Measurements from ENCODE around the gene DNAH17. TPM values are rescaled to one million over a fixed set of nuclear protein-coding genes. Genes with fewer than 3 reads are reported as not detected.

The DNAH17 gene
- total RNA-seq, 1 donor, result not detected

DNA sequence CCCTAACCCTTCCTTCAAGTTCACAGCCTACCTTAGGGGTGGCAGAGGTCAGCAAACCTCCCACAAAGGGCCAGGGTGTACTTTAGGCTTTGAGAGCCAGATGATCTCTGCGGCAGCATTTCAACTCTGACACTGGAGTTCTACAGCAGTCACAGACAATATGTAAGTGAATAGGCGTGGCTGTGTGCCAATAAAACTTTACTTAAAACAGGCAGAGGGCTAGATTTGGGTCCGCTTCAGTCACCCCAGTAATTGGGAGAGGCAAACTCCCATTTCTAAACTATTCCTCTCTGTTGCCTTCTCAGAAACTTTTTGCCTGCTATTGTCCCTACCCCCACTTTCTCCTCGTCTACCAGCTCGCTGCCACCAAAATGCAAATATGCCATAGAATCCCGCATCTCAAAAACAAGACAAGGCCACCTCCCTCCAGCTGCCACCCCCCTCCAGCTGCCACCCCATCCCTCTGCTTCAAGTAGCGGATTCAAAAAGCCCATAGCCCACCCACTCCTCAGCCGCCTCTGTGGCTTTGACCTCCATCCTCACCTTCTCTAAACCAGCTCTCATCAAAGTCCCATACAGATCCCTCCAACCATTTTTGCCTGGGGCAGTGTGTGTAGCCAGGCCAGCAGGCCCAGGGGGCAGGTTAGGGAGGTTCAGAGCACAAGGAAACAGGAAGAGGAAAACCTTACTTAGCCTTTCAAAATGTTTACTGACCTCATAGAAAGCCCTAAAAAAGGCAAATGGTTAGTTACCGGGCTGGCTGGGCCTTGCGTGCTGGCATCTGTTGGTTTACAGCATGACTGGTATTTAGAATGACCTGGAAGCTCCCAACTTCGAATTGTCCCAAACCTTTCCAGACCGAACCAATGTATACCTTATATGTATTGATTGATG lies 19.9 kb upstream of the DNAH17 start:
- H3K4me3 ChIP-seq (ENCODE audit: low read depth, low read length), result no peak overlapping the region
- TF ChIP-seq, protein P1, sequence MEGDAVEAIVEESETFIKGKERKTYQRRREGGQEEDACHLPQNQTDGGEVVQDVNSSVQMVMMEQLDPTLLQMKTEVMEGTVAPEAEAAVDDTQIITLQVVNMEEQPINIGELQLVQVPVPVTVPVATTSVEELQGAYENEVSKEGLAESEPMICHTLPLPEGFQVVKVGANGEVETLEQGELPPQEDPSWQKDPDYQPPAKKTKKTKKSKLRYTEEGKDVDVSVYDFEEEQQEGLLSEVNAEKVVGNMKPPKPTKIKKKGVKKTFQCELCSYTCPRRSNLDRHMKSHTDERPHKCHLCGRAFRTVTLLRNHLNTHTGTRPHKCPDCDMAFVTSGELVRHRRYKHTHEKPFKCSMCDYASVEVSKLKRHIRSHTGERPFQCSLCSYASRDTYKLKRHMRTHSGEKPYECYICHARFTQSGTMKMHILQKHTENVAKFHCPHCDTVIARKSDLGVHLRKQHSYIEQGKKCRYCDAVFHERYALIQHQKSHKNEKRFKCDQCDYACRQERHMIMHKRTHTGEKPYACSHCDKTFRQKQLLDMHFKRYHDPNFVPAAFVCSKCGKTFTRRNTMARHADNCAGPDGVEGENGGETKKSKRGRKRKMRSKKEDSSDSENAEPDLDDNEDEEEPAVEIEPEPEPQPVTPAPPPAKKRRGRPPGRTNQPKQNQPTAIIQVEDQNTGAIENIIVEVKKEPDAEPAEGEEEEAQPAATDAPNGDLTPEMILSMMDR (IDR thresholded peaks at IDR 0.05; ENCODE audit: insufficient read depth, low read depth, low read length), result no peak
- DNase-seq (ENCODE audit: low read depth), result no peak

DNA sequence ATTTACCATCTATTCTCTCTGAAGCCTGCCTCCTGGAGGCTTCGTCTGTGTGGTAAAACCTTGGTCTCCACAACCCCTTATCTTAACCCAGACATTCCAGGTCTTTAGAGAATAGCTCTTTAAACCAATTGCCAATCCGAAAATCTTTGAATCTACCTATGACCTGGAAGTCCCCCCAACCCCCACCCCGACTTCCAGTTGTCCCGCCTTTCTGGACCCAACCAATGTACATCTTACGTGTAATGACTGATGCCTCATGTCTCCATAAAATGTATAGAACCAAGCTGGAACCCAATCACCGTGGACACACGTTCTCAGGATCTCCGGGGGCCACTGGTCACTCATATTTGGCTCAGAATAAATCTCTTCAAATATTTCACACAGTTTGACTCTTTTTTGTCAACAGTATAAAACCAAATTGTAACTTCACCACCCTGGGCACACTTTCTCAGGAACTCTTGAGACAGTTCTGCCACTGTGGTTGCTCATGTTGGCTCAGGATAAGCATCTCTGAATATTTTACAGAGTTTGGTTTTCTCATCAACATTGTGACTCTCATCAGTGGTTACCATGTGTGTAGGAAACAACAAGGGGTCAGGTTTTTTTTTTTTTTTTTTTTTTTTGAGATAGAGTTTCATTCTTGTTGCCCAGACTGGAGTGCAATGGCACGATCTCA lies 18.1 kb upstream of the DNAH17 start:
- no peak for DNase-seq (ENCODE audit: low read depth)
- H3K4me3 ChIP-seq (ENCODE audit: low read depth, low read length), result no peak overlapping the region
- TF ChIP-seq, protein P1 (IDR thresholded peaks at IDR 0.05; ENCODE audit: insufficient read depth, low read depth, low read length), result no peak

DNA sequence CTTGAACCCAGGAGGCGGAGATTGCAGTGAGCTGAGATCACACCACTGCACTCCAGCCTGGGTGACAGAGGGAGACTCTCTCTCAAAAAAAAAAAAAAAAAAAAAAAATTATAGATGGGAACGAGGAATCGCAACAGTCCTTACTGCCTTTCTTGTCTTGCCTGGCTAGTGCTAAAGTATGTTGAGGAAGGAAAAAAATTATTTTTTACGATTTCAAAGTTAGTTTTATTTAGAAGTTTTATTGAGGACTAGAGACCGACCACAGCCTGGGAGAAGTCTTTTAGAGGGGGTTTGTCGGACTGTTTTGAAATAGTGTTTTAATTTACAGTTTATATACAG lies 15.8 kb upstream of the DNAH17 start:
- DNase-seq (ENCODE audit: low read depth), result no peak
- TF ChIP-seq, protein P1 (IDR thresholded peaks at IDR 0.05; ENCODE audit: insufficient read depth, low read depth, low read length), result no peak
- H3K4me3 ChIP-seq (ENCODE audit: low read depth, low read length), result no peak overlapping the region

DNA sequence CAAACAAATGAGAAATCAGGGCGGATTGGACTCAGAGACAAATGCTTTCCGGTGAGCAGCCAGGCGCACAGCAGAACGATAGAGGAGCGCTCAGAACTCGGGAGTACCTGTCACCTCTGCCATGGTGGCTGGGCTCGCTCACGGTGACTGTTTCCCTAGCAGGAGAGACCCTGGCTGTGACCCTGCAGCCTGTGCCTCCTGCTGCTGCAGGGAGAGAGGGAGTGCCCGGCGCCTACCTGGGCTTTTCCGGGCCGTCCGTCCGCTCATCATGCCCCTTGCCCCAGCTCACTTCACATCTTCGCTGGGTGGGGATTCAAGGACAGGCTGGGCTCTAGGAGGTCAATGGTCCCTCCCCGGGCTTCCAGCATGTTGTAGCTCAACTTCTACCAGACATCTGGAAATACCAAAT lies 14.1 kb upstream of the DNAH17 start:
- H3K4me3 ChIP-seq (ENCODE audit: low read depth, low read length), result no peak overlapping the region
- TF ChIP-seq, protein P1 (IDR thresholded peaks at IDR 0.05; ENCODE audit: insufficient read depth, low read depth, low read length), result no peak
- DNase-seq (ENCODE audit: low read depth), result no peak

DNA sequence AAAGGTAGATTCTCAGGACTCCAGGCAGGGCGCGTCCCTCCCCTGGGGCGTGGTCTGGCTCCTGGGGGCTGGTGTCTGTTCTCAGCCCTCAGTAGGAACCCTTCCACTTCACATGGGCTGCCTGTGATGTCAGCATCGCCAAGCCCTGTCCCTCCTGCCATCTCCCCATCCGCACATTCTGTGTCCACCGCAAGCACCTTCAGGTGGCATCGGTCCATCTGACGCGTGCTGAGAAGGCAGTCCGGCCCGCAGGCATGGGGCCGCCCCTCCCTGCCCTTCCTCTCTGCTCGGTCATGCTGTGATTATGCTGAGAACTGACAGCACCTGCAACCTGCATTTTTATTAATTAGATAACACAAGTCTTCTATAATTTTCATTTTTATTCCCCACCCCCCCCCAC lies 12.7 kb upstream of the DNAH17 start:
- no peak overlapping the region for H3K4me3 ChIP-seq (ENCODE audit: low read depth, low read length)
- no peak for DNase-seq (ENCODE audit: low read depth)

DNA sequence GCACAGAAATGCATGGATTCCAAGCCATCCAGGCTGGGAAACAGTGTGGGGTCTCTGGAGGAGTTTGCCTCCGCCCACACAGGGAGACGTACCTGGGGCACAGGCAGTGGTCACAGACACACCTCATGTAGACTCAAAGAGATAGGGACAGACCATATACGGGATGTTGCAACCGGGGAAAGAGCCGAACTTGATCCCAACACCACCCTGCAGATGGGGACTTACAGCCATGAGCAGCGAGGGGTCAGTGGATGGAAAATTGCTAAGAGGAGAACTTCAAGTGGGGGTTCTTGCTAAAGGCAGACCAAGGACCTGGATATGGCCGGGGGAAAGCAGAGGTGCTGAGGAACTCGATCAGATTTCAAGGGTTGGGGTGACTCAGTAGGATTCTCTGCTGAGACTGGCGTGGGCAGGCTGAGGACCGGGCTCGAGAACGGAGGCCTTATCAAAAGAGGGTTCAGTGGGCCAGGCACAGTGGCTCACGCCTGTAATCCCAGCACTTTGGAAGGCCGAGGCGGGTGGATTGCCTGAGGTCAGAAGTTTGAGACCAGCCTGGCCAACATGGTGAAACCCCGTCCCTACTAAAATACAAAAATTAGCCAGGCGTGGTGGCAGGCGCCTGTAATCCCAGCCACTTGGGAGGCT lies 12.0 kb upstream of the DNAH17 start:
- H3K4me3 ChIP-seq (ENCODE audit: low read depth, low read length), result no peak overlapping the region
- TF ChIP-seq, protein P1 (IDR thresholded peaks at IDR 0.05; ENCODE audit: insufficient read depth, low read depth, low read length), result no peak
- no peak for DNase-seq (ENCODE audit: low read depth)

More for the DNA sequence above, 12.7 kb upstream of the DNAH17 start:
- TF ChIP-seq, protein P1 (IDR thresholded peaks at IDR 0.05; ENCODE audit: insufficient read depth, low read depth, low read length), result no peak

Data from fibroblast of villous mesenchyme (primary cell).